T-helper 1 cell (primary cell): Measurements from ENCODE around the gene PAWR.
"Not testable (repeated sequence)": the region's sequence is repeated elsewhere in the genome, so short reads cannot be mapped to it uniquely, and the experiment has no call there.

ENCODE experiments used
- DNase-seq, 5 donors: peaks; one replicate each; pipeline ENCODE4 v3.0.0-alpha.2; 2012 to 2020

Gene PAWR

DNA sequence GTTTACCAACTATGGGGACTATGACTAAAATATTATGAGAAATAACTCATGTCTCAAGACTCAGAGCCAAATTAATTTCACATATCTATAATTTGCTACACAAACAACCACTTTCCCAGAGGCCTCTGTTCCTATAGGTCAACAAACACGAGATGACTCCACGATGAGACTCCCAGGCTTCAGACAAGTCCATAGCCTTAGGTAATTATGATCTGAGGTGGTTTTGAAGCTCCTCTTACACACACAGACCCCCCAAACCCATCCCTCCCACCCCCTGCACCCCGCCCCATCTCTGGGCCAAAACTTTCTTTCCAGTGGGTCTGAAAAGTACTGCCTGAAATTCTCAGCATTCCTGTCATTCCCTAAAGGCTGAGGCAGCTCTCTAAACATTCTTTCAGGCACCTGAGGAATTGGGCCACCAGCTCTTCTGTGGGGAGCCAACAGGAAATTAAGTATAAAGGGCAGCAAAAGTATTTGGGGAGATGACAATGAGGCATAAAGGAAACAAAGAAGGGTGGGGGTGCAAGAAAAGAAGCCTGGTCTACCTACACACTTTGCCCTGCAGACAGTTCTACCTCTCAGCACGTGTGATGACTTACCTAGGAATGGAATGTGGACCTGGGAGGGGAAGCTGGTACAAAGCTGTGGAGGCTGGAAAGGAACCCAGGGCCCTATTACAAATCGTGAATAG, 143.6 kb downstream of the PAWR start:
- DNase-seq = no peak

DNA sequence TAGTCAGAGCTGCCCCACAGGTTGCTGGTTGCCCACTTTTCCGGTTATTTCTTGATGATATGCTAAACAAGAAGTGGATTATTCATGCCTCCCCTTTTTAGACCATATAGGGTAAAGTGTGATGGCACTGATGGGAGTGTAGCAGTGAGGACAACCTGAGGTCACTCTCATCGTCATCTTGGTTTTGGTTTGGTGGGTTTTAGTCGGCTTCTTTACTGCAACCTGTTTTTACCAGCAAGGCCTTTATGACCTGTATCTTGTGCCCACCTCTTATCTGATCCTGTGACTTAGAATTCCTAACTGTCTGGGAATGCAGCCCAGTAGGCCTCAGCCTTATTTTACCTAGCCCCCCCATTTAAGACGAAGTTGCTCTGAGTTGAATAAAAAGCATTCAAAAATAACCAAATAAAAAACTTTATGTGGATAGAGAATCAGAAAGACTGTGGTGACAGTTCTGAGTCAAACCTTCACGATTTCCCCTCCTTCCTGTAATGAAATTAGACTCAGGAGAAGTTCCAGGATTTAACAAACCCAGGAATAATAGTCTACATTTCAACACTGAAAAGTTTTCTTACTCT, 144.2 kb downstream of the PAWR start:
- DNase-seq = no peak

DNA sequence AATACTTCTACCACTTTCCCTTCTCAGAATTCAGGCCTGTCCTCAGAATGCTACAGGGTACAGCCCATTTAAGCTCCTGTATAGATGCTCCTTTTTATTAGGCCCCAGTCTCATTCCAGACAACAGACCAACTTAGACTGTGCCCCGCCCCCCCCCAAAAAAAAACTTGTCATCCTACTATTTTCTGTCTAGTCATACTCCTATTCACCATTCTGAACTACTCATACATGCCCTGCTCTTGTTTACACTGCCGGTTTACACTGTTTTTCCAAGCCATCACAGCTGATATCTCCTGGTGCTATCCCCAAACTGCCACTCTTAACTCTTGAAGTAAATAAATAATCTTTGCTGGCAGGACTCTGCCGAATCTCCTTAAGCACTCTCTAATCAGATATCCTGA, 146.3 kb downstream of the PAWR start:
- DNase-seq = not testable (repeated sequence)

DNA sequence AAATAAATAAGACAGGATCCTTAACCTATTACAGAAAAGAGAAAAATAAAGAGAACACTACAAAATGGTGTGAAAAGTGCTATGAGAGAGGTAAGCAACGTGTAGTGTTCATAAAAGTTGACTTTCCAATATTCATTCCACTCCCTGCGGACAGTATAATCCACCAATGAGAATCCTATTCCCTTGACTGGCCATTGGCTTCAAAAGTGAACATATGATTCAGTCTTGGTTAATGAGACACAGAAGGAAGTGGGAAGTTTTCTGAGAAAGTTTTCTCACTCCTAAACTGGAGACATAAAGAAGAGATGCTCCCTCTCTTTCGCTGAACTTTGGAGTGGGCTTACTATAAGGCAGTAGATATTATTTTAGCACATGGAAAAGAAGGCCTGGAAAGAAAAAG, 153.1 kb downstream of the PAWR start:
- DNase-seq = no peak

DNA sequence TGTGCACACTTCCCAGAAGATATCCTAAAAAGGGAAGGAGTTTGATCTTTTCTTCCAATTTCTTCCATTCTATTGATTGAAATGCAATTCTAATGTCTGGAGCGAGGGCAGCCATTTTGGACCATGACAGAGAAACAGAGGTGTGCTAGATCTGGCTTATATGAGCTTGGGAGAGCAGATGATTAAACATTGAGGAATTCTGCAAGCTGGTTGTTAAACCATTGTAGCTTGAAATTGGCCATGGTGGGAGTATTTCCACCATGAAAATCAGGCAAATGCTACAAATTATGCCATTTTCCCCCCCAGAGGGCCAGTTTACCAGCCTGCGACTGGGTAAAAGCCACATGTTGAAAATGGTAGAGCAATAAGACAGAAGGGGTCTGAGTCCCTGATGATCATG, 155.0 kb downstream of the PAWR start:
- DNase-seq = no peak
